ENCODE measurements around the gene RASGRP1. TPM values are rescaled to one million over a fixed set of nuclear protein-coding genes. Genes with fewer than 3 reads are reported as not detected.
A peak's percentile ranks its signal among the peaks of the same experiment; 100 is the strongest.

The RASGRP1 gene
- total and polyA plus RNA-seq, 8 donors = 0.60 to 4.7 (median 1.5) TPM

- TF ChIP-seq, protein P1, sequence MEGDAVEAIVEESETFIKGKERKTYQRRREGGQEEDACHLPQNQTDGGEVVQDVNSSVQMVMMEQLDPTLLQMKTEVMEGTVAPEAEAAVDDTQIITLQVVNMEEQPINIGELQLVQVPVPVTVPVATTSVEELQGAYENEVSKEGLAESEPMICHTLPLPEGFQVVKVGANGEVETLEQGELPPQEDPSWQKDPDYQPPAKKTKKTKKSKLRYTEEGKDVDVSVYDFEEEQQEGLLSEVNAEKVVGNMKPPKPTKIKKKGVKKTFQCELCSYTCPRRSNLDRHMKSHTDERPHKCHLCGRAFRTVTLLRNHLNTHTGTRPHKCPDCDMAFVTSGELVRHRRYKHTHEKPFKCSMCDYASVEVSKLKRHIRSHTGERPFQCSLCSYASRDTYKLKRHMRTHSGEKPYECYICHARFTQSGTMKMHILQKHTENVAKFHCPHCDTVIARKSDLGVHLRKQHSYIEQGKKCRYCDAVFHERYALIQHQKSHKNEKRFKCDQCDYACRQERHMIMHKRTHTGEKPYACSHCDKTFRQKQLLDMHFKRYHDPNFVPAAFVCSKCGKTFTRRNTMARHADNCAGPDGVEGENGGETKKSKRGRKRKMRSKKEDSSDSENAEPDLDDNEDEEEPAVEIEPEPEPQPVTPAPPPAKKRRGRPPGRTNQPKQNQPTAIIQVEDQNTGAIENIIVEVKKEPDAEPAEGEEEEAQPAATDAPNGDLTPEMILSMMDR (IDR thresholded peaks at IDR 0.05) = peak; percentile 88 to 94 (median 88)
- Histone ChIP-seq H3K36me3 (no peaks in the 10 kb centered on the region), H3K27ac (peak overlapping the region in 3 of 4 donors; percentile 35 to 64 (median 60)), H3K4me3 (peak overlapping the region; percentile 47 to 78 (median 66)), H3K9me3 (no peaks in the 10 kb centered on the region), H3K27me3 (no peaks in the 10 kb centered on the region), H3K4me1 (peaks cover 0 to 3% (median 0%) of the 10 kb centered on the region in 3 donors)
- peak; percentile 55 to 93 (median 76) for DNase-seq
- intact Hi-C loops (cut with DNase I) = loop anchor here in 1 of 3 donors (5.0 kb wide), 2 partner anchors 88 to 118 kb away; no protein-coding TSS in a partner anchor
- FAIRE-seq = no peak
- 9 to 15% methylated on average over 33 to 59 of the region's 59 CpGs for WGBS, 2 donors
- ATAC-seq = peak; percentile 93 to 94 (median 93)
Observed at GRCh38 chr15:38563723-38564519, 693 bp downstream of the RASGRP1 start.

- peaks cover 0 to 3% (median 0%) of the 10 kb centered on the region in 3 donors for H3K4me1 ChIP-seq
- intact Hi-C loops (cut with DNase I) = loop anchor here in 1 of 3 donors (5.0 kb wide), 2 partner anchors 90 to 120 kb away; no protein-coding TSS in a partner anchor
- H3K27ac ChIP-seq = no peak overlapping the region
- no peaks in the 10 kb centered on the region for H3K27me3 ChIP-seq
- FAIRE-seq (no peak), DNase-seq (no peak), ATAC-seq (no peak)
- WGBS, 2 donors = 82 to 90% methylated on average over 3 of the region's 3 CpGs
- H3K9me3 ChIP-seq = no peaks in the 10 kb centered on the region
- H3K4me3 ChIP-seq = no peak overlapping the region
- TF ChIP-seq, protein P1 (IDR thresholded peaks at IDR 0.05) = no peak
- no peaks in the 10 kb centered on the region for H3K36me3 ChIP-seq
Observed at GRCh38 chr15:38562278-38562677, 2.3 kb downstream of the RASGRP1 start.

GRCh38 chr15:38560456-38560926 lies 4.1 kb downstream of the RASGRP1 start:
- H3K4me3 ChIP-seq = no peak overlapping the region
- intact Hi-C loops (cut with DNase I) = loop anchor here in 1 of 3 donors (5.0 kb wide), 2 partner anchors 92 to 122 kb away; no protein-coding TSS in a partner anchor
- H3K27ac ChIP-seq = no peak overlapping the region
- no peaks in the 10 kb centered on the region for H3K36me3 ChIP-seq
- WGBS, 2 donors = 71 to 79% methylated on average over 7 of the region's 7 CpGs
- H3K9me3 ChIP-seq = no peaks in the 10 kb centered on the region
- FAIRE-seq (no peak), ATAC-seq (no peak), DNase-seq (no peak)
- H3K27me3 ChIP-seq = no peaks in the 10 kb centered on the region
- TF ChIP-seq, protein P1 (IDR thresholded peaks at IDR 0.05) = no peak
- H3K4me1 ChIP-seq = peaks cover 0 to 4% (median 0%) of the 10 kb centered on the region in 3 donors

- FAIRE-seq (no peak), DNase-seq (no peak), ATAC-seq (no peak)
- Histone ChIP-seq H3K36me3 (no peaks in the 10 kb centered on the region), H3K27ac (no peak overlapping the region), H3K9me3 (no peaks in the 10 kb centered on the region), H3K27me3 (no peaks in the 10 kb centered on the region), H3K4me1 (peaks cover 0 to 5% (median 0%) of the 10 kb centered on the region in 3 donors), H3K4me3 (no peak overlapping the region)
- WGBS, 2 donors = 34 to 36% methylated on average over 7 of the region's 7 CpGs
- TF ChIP-seq, protein P1 (IDR thresholded peaks at IDR 0.05) = no peak
- intact Hi-C loops (cut with DNase I) = loop anchor here in 1 of 3 donors (5.0 kb wide), 2 partner anchors 93 to 123 kb away; no protein-coding TSS in a partner anchor
Observed at GRCh38 chr15:38559636-38560307, 4.8 kb downstream of the RASGRP1 start.
